GM19240 (cell line): Measurements from ENCODE around the gene SLC9C1.

Experiments used
- DNase-seq: peaks from one replicate; pipeline ENCODE4 v3.0.0; 2011; ENCODE audit warnings: low spot score; ENCODE audit not compliant: insufficient read length

The SLC9C1 gene

DNA sequence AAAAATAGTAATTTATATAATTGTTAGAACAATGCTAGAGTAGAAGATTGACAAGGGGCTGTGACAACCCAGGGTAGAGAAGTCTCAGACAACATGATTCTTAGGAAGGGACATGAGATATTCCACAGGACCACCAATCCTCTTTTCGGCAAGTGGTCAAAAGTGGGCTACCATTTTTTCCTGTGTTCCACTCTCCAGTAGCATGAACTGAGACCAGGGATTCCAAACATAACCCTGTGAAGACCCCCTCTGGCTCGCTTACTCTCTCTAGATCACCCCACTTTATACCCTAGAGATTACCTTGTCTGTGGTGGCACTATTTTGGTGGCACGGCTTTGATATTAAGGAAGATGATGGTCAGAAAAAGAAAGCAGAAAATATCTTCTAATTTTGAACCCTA, 161.9 kb downstream of the SLC9C1 start:
- no peak for DNase-seq

DNA sequence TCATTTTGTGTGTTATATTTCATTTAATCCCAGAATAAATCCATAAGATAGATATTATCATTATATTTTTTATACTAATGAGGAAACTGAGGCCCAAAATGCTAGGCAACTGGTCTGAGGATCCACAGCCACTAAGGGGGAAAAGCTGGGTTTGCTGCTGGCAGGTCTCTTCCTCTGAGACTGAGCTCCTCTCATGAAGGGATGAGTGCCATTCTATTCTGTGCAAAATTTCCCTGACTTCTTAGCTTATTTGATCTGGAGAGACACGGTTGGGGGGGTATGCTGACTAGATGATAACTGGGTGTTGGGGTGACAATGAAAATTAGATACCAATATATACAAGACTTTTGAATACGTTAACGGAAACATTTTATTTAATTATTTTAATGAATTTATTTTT, 162.9 kb downstream of the SLC9C1 start:
- no peak for DNase-seq

DNA sequence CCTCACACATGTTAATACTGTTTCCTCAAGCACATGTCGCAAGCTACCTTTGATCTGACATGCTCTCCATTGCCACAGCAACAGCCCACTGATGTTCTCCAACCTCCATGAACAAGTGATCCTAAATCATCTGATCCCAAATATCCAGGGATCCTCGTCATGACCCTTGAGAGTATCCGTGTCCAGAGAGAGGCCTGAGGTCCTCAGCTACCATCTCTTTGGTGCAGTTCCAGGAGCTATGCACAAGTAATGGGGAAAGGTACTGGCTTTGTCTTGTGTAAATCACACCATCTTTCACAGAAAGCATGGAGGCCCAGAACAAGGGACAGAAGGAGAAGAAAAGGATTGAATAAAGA, 163.4 kb downstream of the SLC9C1 start:
- DNase-seq: no peak

DNA sequence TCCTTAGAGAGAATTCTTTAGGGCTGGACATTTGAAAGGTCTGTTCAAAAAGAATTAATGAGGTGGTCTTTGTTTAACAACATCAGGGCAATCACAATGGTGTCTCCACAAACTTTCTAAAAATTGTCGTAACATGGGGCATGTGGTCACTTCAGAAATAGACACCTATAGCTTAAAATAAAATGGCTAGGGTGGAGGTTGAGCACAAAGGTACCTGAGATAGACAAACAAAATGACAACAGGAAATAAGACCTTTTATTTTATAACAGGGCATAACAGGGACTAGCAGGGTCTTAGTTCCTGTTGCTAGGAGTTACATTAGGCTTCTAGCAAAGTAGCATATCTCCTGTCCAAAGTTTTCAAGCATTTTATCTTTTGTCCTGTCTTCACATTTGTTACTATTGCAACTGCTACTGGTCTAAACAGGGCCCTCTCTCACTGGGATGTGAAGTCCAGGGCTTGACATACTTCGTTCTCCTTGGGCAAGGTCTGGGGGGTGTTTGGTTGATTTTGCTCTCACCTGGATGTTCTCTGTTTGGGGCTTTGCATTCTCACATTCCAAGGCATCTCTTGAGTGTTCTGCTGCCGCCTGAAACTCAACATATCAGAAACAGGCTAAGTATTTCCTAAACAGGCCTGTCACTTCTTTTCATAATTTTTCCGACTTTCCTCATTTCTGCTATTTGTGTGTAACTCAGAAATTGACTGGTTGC, 163.9 kb downstream of the SLC9C1 start:
- no peak for DNase-seq

DNA sequence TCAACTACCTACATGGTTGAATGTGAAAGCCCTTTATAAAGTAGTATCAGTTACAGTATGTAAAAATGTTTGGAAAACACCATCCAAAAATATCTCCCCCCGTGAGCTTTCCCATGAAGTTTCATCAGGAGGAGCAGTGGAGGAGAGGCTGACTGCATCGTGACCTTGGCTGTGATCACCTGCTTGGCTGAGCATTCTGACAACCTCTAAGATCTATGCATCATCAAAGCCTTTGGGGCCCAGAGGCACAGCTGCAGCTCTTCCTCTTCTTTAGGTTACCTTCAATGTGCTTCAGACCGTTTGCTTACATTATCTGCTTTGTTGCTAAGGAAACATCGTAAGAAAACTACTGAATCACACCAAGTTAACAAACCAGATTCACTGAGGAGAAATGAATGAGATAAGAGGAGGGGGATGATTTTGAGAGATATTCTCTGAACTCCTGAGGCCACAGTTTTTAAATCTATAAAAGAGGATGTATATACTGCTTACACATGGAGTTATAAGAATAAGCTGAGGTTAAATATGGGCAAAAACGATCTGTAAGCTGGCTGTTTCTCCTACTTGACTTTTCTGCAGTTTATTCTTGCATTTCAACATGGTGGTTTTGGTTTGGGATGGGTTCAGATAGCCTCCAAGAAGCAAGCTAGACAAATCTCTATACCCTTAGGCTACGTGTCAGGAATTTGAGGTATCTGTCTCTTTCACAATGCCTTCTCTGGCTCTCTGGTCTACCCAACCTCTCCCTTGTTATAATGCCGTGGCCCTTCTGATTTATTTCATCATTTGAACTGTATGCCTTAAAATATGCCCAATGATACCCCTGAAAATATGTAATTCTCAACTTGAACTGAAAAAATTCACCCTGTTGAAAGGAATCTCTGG, 164.9 kb downstream of the SLC9C1 start:
- no peak for DNase-seq

DNA sequence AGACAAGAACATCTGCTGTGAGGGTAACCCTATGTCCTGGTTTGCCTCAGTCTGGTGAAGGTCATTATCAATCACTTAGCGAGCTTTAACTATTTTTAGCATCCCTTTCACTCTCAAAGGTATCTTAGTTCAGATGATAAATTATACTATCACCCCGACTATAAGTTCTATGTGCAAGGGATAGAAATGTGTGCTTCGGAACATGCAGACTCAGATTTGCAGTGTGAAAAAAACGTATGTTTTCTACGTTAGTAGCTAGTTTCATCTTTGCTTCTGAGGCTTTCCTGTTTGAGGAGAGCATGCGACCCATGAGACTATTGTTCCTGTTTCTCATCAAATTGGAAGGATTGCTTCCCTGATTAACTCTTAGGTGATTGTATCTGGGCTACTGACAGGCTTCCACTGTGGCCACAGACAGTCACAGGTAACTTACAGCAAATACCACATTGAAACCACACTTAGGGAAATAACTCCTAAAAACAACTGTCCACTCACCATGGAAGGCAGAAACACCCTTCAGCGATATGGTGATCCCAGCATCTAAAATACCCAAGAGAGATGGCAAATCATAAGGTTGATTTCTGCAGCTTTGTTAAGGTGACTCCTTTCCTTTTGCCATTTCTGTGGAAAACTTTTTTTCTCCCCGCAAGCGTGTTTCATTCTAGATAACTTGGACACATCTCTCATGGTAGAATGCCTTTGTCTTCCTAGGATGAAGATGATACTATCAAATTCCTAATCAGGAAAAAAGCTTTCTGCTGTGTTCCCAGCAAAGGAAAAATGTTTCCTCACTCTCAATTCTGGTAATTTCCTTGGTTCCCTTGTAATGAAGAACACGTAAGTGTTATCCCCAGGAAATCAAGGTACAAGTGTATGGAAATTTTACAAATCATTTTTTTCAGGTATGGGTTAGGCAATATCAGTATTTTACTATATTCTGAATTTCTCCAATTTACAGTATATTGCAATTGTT, 166.2 kb downstream of the SLC9C1 start:
- no peak for DNase-seq

DNA sequence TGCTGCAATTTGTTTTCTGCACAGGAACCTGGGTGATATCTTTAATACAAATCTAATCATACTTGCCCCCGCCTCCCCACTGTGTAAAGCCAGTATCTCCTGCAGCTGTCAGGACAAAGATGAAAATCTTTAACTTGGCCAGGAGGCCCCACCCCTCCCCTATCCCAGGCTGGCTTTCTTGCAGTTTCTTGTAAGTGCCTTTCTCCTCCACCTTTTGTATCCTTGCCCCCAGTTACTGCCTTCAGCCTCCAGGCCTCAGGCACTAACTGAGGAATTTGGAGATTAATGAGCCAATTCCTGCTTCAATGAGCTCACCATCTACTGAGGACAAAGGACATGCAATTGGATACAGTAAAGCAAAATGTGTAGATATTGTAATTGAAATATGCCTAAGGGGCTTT, 167.5 kb downstream of the SLC9C1 start:
- DNase-seq: no peak

DNA sequence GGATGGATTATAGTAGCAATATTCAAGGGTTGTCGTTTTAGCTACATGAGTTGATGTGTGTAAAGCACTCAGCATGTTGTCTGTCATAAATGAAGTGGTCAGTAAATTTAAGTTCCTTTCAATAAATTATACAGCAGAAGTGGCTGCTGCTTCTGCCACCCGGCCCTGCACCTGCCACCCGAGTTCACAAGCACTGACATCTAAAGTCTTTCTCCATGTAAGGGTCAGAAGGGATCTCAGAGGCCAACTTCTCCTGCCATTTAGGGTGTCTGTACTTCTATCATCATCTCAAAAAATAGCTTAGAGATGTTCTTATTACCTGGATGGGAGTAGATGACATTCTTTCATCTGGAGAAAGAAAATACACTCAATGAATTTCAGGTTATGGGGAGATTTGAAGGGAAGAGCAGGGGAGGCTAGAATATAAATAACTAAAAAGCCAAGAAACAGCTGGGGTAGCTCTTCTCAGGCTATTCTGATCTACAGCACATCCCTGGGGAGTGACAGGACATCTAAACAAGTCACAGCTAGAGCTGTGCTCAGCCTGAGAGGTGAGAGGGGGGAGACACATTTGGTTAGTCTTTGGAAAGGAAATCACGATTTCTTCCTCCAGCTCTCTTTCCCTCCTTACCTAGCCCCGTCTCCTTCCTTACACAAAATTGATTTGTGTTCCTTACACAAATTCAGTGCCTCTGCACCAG, 169.0 kb downstream of the SLC9C1 start:
- DNase-seq: no peak

DNA sequence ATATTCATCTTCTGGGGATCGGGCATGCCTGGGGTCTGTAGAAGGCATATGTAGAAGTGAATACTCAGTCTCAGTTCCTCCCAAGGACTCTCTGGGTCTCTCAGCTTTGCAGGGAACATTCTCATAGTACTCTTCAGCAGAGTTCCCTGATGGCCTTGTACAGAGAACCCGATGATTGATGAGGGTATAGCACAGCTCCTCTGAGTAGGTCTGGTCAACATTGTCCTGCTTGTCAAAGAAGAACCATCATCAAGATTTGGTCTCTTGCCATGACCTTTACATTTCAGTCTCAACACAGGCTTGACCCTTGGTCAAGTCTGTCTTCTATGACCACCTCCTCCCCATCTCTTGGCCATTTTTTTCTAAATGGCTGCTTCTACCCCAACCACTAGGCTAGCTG, 170.5 kb downstream of the SLC9C1 start:
- no peak for DNase-seq

DNA sequence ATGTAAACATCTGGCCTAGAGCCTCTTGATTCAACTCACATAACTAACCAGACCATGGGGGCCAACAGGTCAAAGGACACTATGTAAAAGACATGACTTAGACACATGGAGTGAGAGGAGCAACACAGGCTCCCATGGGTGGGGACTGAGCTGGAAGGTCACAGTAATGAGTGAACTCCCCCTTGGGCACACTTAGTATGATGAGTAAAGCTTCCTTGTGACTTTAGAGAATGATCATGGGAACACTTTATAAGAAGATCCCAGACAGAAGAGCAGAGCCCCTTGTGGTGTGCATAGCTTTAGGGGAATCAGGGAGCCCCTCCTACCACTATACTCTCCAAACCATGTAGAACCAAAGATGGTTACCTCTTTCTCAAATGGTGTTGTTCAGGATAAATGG, 171.1 kb downstream of the SLC9C1 start:
- no peak for DNase-seq

DNA sequence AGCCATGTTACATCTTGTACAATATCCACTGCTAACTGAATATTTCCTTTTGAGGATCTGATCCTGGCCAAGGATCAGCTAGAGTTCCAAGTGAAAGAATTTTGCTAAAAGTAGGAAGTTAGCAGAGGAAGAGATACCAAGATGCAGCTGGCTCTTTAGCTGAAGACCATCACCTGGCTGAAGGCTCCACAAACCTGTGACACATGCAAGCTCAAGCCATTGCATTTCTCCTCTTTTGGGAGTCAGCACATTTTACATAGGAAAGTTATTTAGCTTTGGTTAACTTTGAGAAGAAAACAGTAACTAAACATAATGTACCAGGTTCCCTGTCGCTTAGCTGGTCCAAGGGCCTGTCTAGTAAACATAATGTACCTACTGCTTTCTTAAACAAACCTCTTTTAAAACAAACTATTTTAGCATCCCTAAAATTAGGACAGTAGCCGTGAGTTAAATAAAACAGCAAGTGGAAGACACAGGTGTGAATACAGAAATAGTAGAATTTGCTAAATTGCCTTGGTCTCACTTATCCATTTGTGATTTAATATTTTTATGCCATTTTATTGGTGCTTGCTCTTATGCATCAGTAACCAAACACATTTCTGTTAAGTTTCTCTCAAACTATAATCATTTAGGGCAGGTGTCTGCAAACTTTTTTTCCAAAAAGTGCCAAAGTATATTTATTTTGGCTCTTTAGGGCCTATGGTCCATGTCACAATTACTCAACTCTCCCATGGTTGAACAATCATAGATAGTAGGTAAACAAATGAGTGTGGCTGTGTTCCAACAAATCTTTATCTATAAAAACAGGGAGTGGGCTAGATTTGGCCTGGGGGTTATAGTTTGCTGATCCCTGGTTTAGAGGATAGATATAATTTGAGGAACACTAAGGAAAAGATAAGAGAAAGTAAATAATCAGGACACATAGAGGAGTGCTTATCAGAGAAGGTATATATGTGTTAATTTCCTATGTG, 172.2 kb downstream of the SLC9C1 start:
- DNase-seq: no peak

DNA sequence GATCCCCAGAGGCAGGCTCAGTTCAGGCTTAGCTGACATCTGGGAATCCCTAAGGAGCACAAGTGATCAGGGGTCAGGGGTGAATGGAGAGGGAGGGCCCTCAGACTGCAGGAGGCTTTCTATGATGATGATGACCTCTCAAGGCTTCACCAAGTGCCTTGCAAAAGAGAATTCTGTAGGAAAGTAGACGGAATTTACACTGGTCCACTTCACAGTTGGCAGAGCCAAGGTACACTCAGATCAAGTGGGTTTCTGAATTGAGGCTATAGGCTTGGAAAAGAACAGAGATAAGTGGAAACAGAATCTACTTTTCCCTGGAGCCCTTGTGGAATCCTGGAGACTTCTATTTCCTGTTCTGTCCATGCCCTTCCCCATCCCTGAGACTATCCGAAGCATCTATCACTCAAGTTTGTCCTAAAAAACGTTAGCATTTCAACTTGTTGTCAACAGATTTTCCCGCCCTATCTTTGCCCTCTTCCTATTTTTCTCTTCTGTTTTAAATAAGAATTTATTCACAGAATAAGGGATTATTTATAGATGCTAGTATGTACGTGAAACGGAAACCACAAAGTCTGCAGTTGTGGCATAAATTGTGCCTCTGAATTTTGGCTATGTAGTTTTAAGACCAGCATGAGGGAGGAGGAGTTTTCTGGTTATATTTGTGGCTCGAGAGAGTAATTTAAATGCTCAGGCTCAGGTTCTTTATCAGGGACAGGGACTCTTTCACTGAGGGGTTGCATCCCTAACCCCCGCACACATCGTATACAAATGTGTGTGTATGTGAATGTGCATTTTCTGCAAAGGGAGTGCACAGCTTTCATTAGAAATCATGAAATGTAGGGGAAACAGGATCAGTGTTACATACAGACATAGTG, 173.8 kb downstream of the SLC9C1 start:
- DNase-seq: no peak

DNA sequence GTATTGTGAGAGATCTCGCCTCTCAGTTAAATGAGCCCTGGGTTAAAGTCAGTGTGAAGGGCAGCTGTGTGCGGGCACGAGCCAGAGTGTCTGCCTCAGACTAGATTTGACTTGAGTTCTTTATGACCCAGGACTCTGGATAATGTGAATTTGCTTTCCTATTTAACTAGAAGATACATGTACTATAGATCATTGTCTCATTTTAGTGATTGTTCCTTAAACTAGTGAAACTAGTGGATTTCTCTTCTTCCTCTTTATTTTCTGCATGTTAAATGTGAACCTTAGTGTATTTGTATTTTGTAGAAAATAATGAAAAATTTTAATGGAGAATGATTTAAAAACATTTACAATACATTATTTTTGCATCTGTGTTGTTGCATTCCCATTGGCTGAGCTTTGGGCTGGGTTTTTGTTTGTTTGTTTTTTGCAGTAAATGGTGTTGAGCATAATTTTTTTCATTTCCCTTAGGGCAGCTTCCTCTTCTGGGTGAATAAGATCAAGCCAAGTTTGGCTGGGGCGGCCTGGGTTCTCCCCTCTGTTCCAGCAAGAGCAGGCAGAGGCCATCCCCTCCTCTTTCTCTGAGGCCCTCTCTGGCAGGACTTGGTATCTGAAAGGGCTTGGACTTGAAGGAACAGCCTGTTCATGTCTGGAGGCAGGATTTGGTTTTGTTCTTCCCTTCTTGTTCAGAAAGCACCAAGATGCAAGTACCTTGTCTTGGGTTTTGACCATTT, 176.0 kb downstream of the SLC9C1 start:
- DNase-seq: no peak

DNA sequence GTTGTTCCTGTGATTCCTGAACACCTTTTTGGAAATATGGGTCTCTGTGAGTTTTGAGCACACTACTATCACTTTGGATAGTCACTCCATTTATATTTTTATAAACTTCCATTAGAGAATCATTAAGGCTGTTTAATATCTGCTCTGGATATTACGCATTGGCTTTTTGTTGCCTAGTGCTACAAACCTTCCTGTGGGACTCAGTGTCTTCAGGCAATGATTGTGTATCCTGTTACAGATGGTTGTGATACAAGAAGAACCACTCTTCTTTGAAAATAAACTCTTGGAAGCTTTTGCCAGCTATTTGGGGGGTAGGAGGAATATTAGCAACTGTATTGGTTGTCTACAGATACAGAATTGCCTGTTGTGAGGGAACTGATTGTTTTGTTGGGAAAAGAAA, 176.6 kb downstream of the SLC9C1 start:
- no peak for DNase-seq

DNA sequence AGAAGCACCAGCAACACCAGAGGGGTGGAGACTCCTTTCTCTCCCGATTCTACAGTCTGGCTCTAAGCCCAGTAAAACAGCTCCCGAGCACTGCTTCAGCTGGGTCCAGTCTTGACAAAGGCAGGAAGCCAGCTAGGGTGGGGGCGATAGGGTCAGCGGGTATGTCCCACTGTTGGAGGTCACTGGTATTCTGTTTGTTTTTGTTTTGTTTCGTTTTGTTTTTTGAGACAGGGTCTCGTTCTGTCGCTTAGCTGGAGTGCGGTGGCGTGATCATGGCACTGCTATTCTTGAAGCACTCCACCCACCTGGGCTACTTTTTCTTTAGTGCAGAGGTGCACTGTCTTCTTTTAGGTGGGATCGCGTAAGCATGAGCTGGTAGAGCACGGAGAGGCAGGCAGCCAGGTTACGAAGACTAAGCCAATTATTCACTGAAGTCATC, 177.2 kb downstream of the SLC9C1 start:
- no peak for DNase-seq

DNA sequence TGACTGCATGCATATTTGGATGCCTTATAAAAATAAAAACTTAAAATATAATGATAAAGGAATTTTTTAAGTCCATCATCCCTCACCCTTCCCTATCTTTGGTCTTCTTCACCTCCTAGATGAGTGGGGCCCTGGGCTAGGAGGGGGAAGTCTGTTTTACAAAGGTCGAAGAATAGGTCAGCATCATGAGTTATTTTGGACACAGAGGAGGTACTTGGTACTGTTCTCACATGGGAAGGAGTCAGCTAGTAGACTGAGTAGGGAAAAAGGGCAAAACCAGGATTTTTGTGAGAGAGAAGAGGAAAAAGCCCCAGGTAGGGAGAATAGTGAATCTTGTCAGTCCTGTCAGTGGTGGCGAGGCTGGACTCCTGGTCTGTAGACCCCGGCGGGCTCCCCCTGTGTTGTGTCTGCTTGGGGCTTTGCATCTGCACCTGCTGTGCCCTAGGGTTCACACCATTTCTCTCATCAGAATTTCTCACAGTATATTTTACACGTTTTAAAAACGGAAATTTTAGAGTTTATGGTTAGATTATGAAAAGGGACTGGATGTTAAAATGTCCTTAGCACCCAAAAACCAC, 178.1 kb downstream of the SLC9C1 start:
- DNase-seq: no peak

DNA sequence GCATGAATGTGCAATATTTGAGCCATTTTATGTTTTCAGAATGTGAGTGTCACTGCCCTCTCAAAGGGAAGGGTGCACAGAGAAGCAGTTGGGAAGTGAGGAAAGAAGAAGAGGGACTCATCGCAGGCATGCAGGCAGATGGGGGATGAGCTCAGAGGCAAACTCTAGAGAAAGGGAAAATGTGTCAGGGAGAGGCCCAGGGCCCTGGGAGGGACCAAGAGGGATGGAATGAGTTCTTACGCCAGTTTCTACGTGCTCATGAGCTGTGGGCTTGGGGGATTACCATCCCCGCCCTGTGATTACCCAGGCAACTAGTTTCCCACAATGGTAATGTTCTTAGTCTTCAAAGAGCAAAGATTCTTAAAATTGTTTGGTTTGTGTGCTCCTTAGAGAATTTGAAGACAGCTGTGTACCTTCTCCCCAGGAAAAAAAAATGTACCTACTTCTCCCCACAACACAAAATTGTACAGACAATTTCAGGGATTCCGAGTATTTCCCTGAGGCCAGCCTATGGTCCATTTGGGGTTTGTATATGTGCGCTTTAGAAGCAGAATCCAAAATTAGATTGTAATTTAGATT, 178.8 kb downstream of the SLC9C1 start:
- no peak for DNase-seq
